ENCODE results near the gene CCR4.
"Not testable (repeated sequence)": the region's sequence is repeated elsewhere in the genome, so short reads cannot be mapped to it uniquely, and the experiment has no call there.

CCR4 gene

GRCh38 chr3:32913790-32914446 is 37.5 kb upstream of the CCR4 start:
- intact Hi-C loops (cut with DNase I; ENCODE audit: low total_unique reads): no loop called here
- Histone ChIP-seq H3K4me1 (peaks cover 0 to 10% (median 8%) of the 10 kb centered on the region in 4 donors), H3K4me3 (no peak overlapping the region), H3K27ac (peak overlapping the region; percentile 30 to 38), H3K9me3 (peaks cover 0 to 9% (median 0%) of the 10 kb centered on the region in 3 donors), H3K36me3 (no peaks in the 10 kb centered on the region), H3K27me3 (no peaks in the 10 kb centered on the region)
- peak; percentile 80 to 82 for DNase-seq
- TF ChIP-seq CTCF (IDR thresholded peaks at IDR 0.05): no peak

GRCh38 chr3:32919920-32920319 is 31.5 kb upstream of the CCR4 start:
- no peak overlapping the region for H3K27ac ChIP-seq
- peaks cover 0 to 9% (median 0%) of the 10 kb centered on the region in 3 donors for H3K9me3 ChIP-seq
- TF ChIP-seq CTCF (IDR thresholded peaks at IDR 0.05): no peak
- H3K27me3 ChIP-seq: no peaks in the 10 kb centered on the region
- H3K4me3 ChIP-seq: no peak overlapping the region
- intact Hi-C loops (cut with DNase I; ENCODE audit: low total_unique reads): no loop called here
- no peak for DNase-seq
- H3K36me3 ChIP-seq: no peaks in the 10 kb centered on the region
- no peaks in the 10 kb centered on the region for H3K4me1 ChIP-seq

- Histone ChIP-seq H3K9me3 (peaks cover 0 to 4% (median 0%) of the 10 kb centered on the region in 3 donors), H3K36me3 (no peaks in the 10 kb centered on the region), H3K27me3 (no peaks in the 10 kb centered on the region), H3K27ac (no peak overlapping the region), H3K4me3 (no peak overlapping the region), H3K4me1 (no peaks in the 10 kb centered on the region)
- no peak for TF ChIP-seq CTCF (IDR thresholded peaks at IDR 0.05)
- DNase-seq: no peak
- intact Hi-C loops (cut with DNase I; ENCODE audit: low total_unique reads): no loop called here
Observed at GRCh38 chr3:32922078-32922477, 29.4 kb upstream of the CCR4 start.

GRCh38 chr3:32930161-32930560 is 21.3 kb upstream of the CCR4 start:
- H3K4me3 ChIP-seq: no peak overlapping the region
- H3K27ac ChIP-seq: no peak overlapping the region
- no peaks in the 10 kb centered on the region for H3K9me3 ChIP-seq
- H3K27me3 ChIP-seq: no peaks in the 10 kb centered on the region
- no peaks in the 10 kb centered on the region for H3K36me3 ChIP-seq
- intact Hi-C loops (cut with DNase I; ENCODE audit: low total_unique reads): no loop called here
- DNase-seq: no peak
- H3K4me1 ChIP-seq: no peaks in the 10 kb centered on the region
- no peak for TF ChIP-seq CTCF (IDR thresholded peaks at IDR 0.05)

- H3K27ac ChIP-seq; H3K27me3 ChIP-seq; DNase-seq; H3K9me3 ChIP-seq; intact Hi-C loops (cut with DNase I; ENCODE audit: low total_unique reads); H3K4me1 ChIP-seq; H3K36me3 ChIP-seq; H3K4me3 ChIP-seq: not testable (repeated sequence)
Observed at GRCh38 chr3:32931273-32931672, 20.2 kb upstream of the CCR4 start.

- Histone ChIP-seq H3K9me3 (no peaks in the 10 kb centered on the region), H3K36me3 (no peaks in the 10 kb centered on the region), H3K4me1 (no peaks in the 10 kb centered on the region), H3K27me3 (no peaks in the 10 kb centered on the region), H3K27ac (no peak overlapping the region), H3K4me3 (no peak overlapping the region)
- DNase-seq: no peak
- TF ChIP-seq CTCF (IDR thresholded peaks at IDR 0.05): peak; percentile 47 to 51
- intact Hi-C loops (cut with DNase I; ENCODE audit: low total_unique reads): no loop called here
Observed at GRCh38 chr3:32934150-32934742, 17.2 kb upstream of the CCR4 start.

Data from tibial artery (tissue), 4 donors.